K562 (cell line): Measurements from ENCODE around the gene HS3ST3A1. TPM values are rescaled to one million over a fixed set of nuclear protein-coding genes. Genes with fewer than 3 reads are reported as not detected.

Experiments
- ATAC-seq: fragments of 200-7000 bp; cut with Tn5 transposase; 3 replicates; pipeline ENCODE4 v1.9.1; 2020; ENCODE audit warnings: moderate library complexity
- BruUV-seq: library from RNA; stranded (reverse); fragments of 400-500 nt; replicated peaks from 2 replicates; lab custom pipeline; 2021; lab: Mats Ljungman, UMichigan
- CTCF ChIA-PET: fragments of 300-600 bp; formaldehyde crosslinking; extraction: SDS; loops from one replicate; lab custom pipeline; 2021; ENCODE audit warnings: low intra/inter-chr PET ratio; lab: Yijun Ruan, JAX
- POLR2A ChIA-PET: fragments of 300-600, 350-650 bp; sonication (Branson Sonifier 250); formaldehyde crosslinking; extraction: SDS; loops from one replicate; lab custom pipeline; 2021; ENCODE audit warnings: antibody characterized with exemption, inconsistent platforms; lab: Yijun Ruan, JAX
- DNase-seq, 4 experiments: peaks; one replicate each; pipeline versions ENCODE4 v3.0.0 to v3.0.0-alpha.2; 2011 to 2018; ENCODE audit warnings: low spot score in 3 of 4, mixed read lengths in 3 of 4; ENCODE audit errors: extremely low read depth in 1 of 4
- FAIRE-seq: peaks from 2 replicates; lab custom pipeline; 2011; peaks lifted over from hg19 to GRCh38; lab: Jason Lieb, UNC
- H2AFZ ChIP-seq: 2 replicates; pipeline ENCODE4 v1.6.0; 2011; ENCODE audit warnings: low read depth, low read length, control low read depth, inconsistent platforms
- H3K27ac ChIP-seq: fragments of 200-600 bp; 3 replicates; pipeline ENCODE4 v1.8.0; 2011; ENCODE audit warnings: low read depth, mild to moderate bottlenecking, control low read depth, inconsistent platforms, low read length, moderate library complexity, mixed read lengths; ENCODE audit errors: extremely low read depth
- H3K27me3 ChIP-seq, 2 experiments: fragments of 300-600 bp in 1 of 2; 2 replicates in 1 of 2; 3 replicates in 1 of 2; pipeline versions ENCODE4 v1.6.0 to v1.8.0; 2011; ENCODE audit warnings: inconsistent platforms in 2 of 2, low read length in 2 of 2, mild to moderate bottlenecking in 1 of 2, mixed read lengths in 1 of 2, moderate library complexity in 1 of 2; ENCODE audit not compliant: control insufficient read depth in 2 of 2, insufficient read depth in 2 of 2
- H3K36me3 ChIP-seq: fragments of 300-600 bp; 3 replicates; pipeline ENCODE4 v1.8.0; 2011; ENCODE audit warnings: mild to moderate bottlenecking, low read length, inconsistent platforms; ENCODE audit not compliant: control insufficient read depth, insufficient read depth
- H3K4me1 ChIP-seq, 2 experiments: fragments of 200-600 bp in 1 of 2; replicated peaks in 1 of 2; 2 replicates in 1 of 2; 3 replicates in 1 of 2; pipeline versions ENCODE4 v1.5.1 to v1.8.0; 2011; ENCODE audit warnings: inconsistent platforms in 2 of 2, low read length in 2 of 2, mild to moderate bottlenecking in 1 of 2, mixed read lengths in 1 of 2, moderate library complexity in 1 of 2; ENCODE audit not compliant: control insufficient read depth in 2 of 2, insufficient read depth in 2 of 2
- H3K4me2 ChIP-seq: 2 replicates; pipeline ENCODE4 v1.6.1; 2011; ENCODE audit warnings: low read length, control low read depth, inconsistent platforms, mixed read lengths; ENCODE audit not compliant: insufficient read depth
- H3K4me3 ChIP-seq: fragments of 200-600 bp; sonication (generic), shearing (Covaris generic); 2 replicates; pipeline ENCODE4 v1.5.1; 2016; ENCODE audit warnings: control low read depth, inconsistent platforms
- H3K79me2 ChIP-seq: fragments of 200-600 bp; 3 replicates; pipeline ENCODE4 v1.8.0; 2011; ENCODE audit warnings: low read length, inconsistent platforms; ENCODE audit not compliant: control insufficient read depth, insufficient read depth
- H3K9ac ChIP-seq, 2 experiments: 2 replicates each; pipeline versions ENCODE4 v1.6.0 to v1.6.1; 2011; ENCODE audit warnings: low read depth in 2 of 2, low read length in 2 of 2, control low read depth in 1 of 2, inconsistent platforms in 1 of 2, mild to moderate bottlenecking in 1 of 2, mixed read lengths in 1 of 2; ENCODE audit not compliant: insufficient read depth in 1 of 2
- H3K9me1 ChIP-seq: one replicate; pipeline ENCODE4 v1.6.0; 2011; ENCODE audit warnings: inconsistent platforms, mild to moderate bottlenecking, low read length, moderate library complexity; ENCODE audit not compliant: control insufficient read depth, insufficient read depth
- H3K9me3 ChIP-seq: replicated peaks from 2 replicates; pipeline ENCODE4 v1.5.1; 2011; ENCODE audit warnings: low read depth, low read length, inconsistent platforms; ENCODE audit not compliant: control insufficient read depth, insufficient read depth
- H4K20me1 ChIP-seq: replicated peaks from 2 replicates; pipeline ENCODE4 v1.6.1; 2011; ENCODE audit warnings: low read length, inconsistent platforms, mixed read lengths; ENCODE audit not compliant: control insufficient read depth, insufficient read depth
- ADNP ChIP-seq: fragments of 200-800 bp; sonication (Bioruptor generic); IDR thresholded peaks from 2 replicates; pipeline ENCODE4 v1.6.1; 2016; ENCODE audit warnings: missing genetic modification characterization, missing compliant biosample characterization
- ARID1B ChIP-seq: fragments of 450-650 bp; IDR thresholded peaks from 2 replicates; pipeline ENCODE4 v1.6.1; 2016; ENCODE audit warnings: antibody characterized with exemption, mild to moderate bottlenecking, inconsistent platforms
- ARID2 ChIP-seq: fragments of 450-650 bp; IDR thresholded peaks from 2 replicates; pipeline ENCODE4 v1.6.1; 2017; ENCODE audit warnings: antibody characterized with exemption, mild to moderate bottlenecking
- CBX3 ChIP-seq, 2 experiments: IDR thresholded peaks; 1 replicate in 1 of 2; 2 replicates in 1 of 2; pipeline ENCODE4 v1.6.1; 2012; ENCODE audit warnings: inconsistent platforms in 2 of 2, low read length in 2 of 2, borderline replicate concordance in 1 of 2, control low read depth in 1 of 2
- FOSL1 ChIP-seq: fragments of 200-800 bp; sonication (Bioruptor generic); conservative IDR thresholded peaks from 2 replicates; pipeline ENCODE4 v1.6.1; 2016; ENCODE audit warnings: missing genetic modification characterization, missing compliant biosample characterization
- GATAD2A ChIP-seq: fragments of 450-650 bp; IDR thresholded peaks from 2 replicates; pipeline ENCODE4 v1.6.1; 2017
- JUND ChIP-seq, 2 experiments: IDR thresholded peaks; 2 replicates in 1 of 2; 3 replicates in 1 of 2; pipeline ENCODE4 v1.6.1; 2011; ENCODE audit warnings: borderline replicate concordance in 2 of 2, low read depth in 2 of 2, low read length in 2 of 2, improper control_type of control experiment in 1 of 2, missing biosample characterization in 1 of 2, missing genetic modification characterization in 1 of 2, missing genetic modification reagents in 1 of 2
- MEIS2 ChIP-seq: fragments of 450-650 bp; IDR thresholded peaks from 2 replicates; pipeline ENCODE4 v1.6.1; 2014; ENCODE audit warnings: mild to moderate bottlenecking; ENCODE audit not compliant: partially characterized antibody
- RFX1 ChIP-seq: fragments of 450-650 bp; IDR thresholded peaks from 2 replicates; pipeline ENCODE4 v1.6.1; 2016; ENCODE audit warnings: mild to moderate bottlenecking, moderate library complexity
- SMARCE1 ChIP-seq: fragments of 450-650 bp; IDR thresholded peaks from 2 replicates; pipeline ENCODE4 v1.7.1; 2016; ENCODE audit warnings: mild to moderate bottlenecking
- TCF7 ChIP-seq: sonication (generic); IDR thresholded peaks from 2 replicates; pipeline ENCODE4 v1.6.1; 2016; ENCODE audit warnings: antibody characterized with exemption, borderline replicate concordance
- ZBTB2 ChIP-seq: fragments of 450-650 bp; IDR thresholded peaks from 2 replicates; pipeline ENCODE4 v1.6.1; 2016; ENCODE audit warnings: antibody characterized with exemption
- ZNF57 ChIP-seq: fragments of 450-650 bp; formaldehyde crosslinking; IDR thresholded peaks from 2 replicates; pipeline ENCODE4 v1.4.0; 2020; ENCODE audit warnings: mild to moderate bottlenecking, moderate library complexity
- WGBS: fragments of 100-300 bp; shearing (Covaris generic); methylation state at CpG from one replicate; pipeline ENCODE4 v1.1.6; 2016; ENCODE audit warnings: low coverage, mixed read lengths; ENCODE audit not compliant: insufficient coverage; ENCODE audit errors: missing lambda C conversion rate; 5-methylcytosine and 5-hydroxymethylcytosine counted together
- in situ Hi-C: fragments of 300-500 bp; cut with MboI; formaldehyde crosslinking; loops from 4 replicates; pipeline ENCODE4 v1.15.0; 2018; ENCODE audit warnings: inconsistent platforms, mixed read lengths
- intact Hi-C: fragments of 100-400 bp; cut with micrococcal nuclease; formaldehyde crosslinking; loops from 2 replicates; pipeline ENCODE4 v1.14.2; 2022
- polyA plus RNA-seq, 8 experiments: library from polyadenylated mRNA; depleted of rRNA in 4 of 8; stranded (reverse) in 5 of 8; unstranded in 3 of 8; fragments of >200 nt; fragmentation: Nextera tagmentation in 2 of 8; fragmentation: Illumina TruSeq in 1 of 8; extraction: Ambion mirVana in 2 of 8; extraction: Trizol in 1 of 8; gene quantifications; 2 replicates each; pipeline versions ENCODE4 v1.2.1 to v1.2.3, GENCODE V29; 2011 to 2014; ENCODE audit warnings: inconsistent platforms in 1 of 8, missing spikeins in 1 of 8
- total RNA-seq, 7 experiments: library from RNA; depleted of rRNA in 6 of 7; stranded (reverse); fragments of >200 nt in 6 of 7; fragmentation: Illumina TruSeq in 2 of 7; extraction: Trizol in 2 of 7; gene quantifications; 2 replicates each; pipeline versions ENCODE4 v1.2.1 to v1.2.3, GENCODE V29; 2011 to 2021; ENCODE audit warnings: low replicate concordance in 1 of 7
- TF ChIP-seq, protein P1 (sequence below): fragments of 200-800 bp; sonication (Bioruptor generic); IDR thresholded peaks from 2 replicates; pipeline ENCODE4 v1.6.1; 2017; ENCODE audit warnings: missing genetic modification characterization, missing compliant biosample characterization
- TF ChIP-seq, protein P2 (sequence below): fragments of 450-650 bp; IDR thresholded peaks from 2 replicates; pipeline ENCODE4 v1.6.1; 2014; ENCODE audit warnings: low read depth, mild to moderate bottlenecking, moderate library complexity, borderline replicate concordance
- TF ChIP-seq, protein P3 (sequence below), 2 experiments: fragments of 450-650 bp in 1 of 2; sonication (generic) in 1 of 2; formaldehyde crosslinking in 1 of 2; IDR thresholded peaks in 1 of 2; conservative IDR thresholded peaks in 1 of 2; 2 replicates each; pipeline versions ENCODE4 v1.6.1 to v1.8.1; 2016 to 2023; ENCODE audit warnings: mild to moderate bottlenecking in 2 of 2, moderate library complexity in 2 of 2, inconsistent platforms in 1 of 2, missing genetic modification reagents in 1 of 2

The HS3ST3A1 gene
- total and polyA plus RNA-seq, 9 of the 15 experiments (the other 6 are each of a cell fraction or from before 2014, with no cell fraction given) = 0.25 to 14.8 (median 2.3) TPM

GRCh38 chr17:13562271-13562800 lies 39.4 kb downstream of the HS3ST3A1 start:
- peak; percentile 80 for ATAC-seq
- 0 out of 4 replicates have a peak overlapping the region, but pooled peaks of 1 of the 2 experiments have one; percentile 28 for H3K9ac ChIP-seq
- no peaks in the 10 kb centered on the region for H3K9me1 ChIP-seq
- peak overlapping the region; percentile 59; the same call in 1 of the 2 replicates for H2AFZ ChIP-seq
- ChIA-PET POLR2A (interaction anchor here (0.8 to 1.1 kb wide), 3 partner anchors 13 to 23 kb away, joined by 3 to 6 read pairs (median 3); no protein-coding TSS in a partner anchor), CTCF (no interaction called here)
- no peaks in the 10 kb centered on the region; the same call in 1 of the 3 replicates for H3K79me2 ChIP-seq
- H3K27me3 ChIP-seq = no peaks in the 10 kb centered on the region
- DNase-seq = peak in 2 of 4 experiments; percentile 31 to 49
- FAIRE-seq = peak; percentile 79
- H3K4me1 ChIP-seq = peaks cover 9 to 20% of the 10 kb centered on the region in 2 experiments; a peak in 4 of 5 replicates
- H3K27ac ChIP-seq = peak overlapping the region; percentile 40; the same call in 1 of the 3 replicates
- no TSS peak for BruUV-seq
- 31% methylated on average over 10 of the region's 13 CpGs for WGBS
- intact Hi-C loops (no loop called here), in situ Hi-C loops (no loop called here)
- 0 out of 3 replicates have a peak, but pooled peaks cover 3% of the 10 kb centered on the region for H3K36me3 ChIP-seq
- H3K4me2 ChIP-seq = peak overlapping the region; percentile 25
- no peaks in the 10 kb centered on the region; the same call in 1 of the 2 replicates for H3K9me3 ChIP-seq
- H3K4me3 ChIP-seq = no peak overlapping the region
- H4K20me1 ChIP-seq = no peaks in the 10 kb centered on the region
- no peak for TF ChIP-seq ADNP (tag)
- TF ChIP-seq GATAD2A = no peak
- TF ChIP-seq RFX1 = no peak
- TF ChIP-seq, protein P1, sequence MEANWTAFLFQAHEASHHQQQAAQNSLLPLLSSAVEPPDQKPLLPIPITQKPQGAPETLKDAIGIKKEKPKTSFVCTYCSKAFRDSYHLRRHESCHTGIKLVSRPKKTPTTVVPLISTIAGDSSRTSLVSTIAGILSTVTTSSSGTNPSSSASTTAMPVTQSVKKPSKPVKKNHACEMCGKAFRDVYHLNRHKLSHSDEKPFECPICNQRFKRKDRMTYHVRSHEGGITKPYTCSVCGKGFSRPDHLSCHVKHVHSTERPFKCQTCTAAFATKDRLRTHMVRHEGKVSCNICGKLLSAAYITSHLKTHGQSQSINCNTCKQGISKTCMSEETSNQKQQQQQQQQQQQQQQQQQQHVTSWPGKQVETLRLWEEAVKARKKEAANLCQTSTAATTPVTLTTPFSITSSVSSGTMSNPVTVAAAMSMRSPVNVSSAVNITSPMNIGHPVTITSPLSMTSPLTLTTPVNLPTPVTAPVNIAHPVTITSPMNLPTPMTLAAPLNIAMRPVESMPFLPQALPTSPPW = no peak
- peak; percentile 46 for TF ChIP-seq FOSL1 (tag)
- peak; percentile 85; the same call in 1 of the 2 replicates for TF ChIP-seq JUND (IDR thresholded peaks at IDR 0.05; ENCODE audit: borderline replicate concordance, low read depth, low read length)
- no peak for TF ChIP-seq JUND (tag; IDR thresholded peaks at IDR 0.05; ENCODE audit: borderline replicate concordance, low read depth, low read length)
- TF ChIP-seq MEIS2 = peak; percentile 27
- no peak for TF ChIP-seq TCF7
- TF ChIP-seq, protein P2, sequence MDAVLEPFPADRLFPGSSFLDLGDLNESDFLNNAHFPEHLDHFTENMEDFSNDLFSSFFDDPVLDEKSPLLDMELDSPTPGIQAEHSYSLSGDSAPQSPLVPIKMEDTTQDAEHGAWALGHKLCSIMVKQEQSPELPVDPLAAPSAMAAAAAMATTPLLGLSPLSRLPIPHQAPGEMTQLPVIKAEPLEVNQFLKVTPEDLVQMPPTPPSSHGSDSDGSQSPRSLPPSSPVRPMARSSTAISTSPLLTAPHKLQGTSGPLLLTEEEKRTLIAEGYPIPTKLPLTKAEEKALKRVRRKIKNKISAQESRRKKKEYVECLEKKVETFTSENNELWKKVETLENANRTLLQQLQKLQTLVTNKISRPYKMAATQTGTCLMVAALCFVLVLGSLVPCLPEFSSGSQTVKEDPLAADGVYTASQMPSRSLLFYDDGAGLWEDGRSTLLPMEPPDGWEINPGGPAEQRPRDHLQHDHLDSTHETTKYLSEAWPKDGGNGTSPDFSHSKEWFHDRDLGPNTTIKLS = 0 out of 2 replicates have a peak, but pooled peaks have one; percentile 1
- TF ChIP-seq, protein P3, sequence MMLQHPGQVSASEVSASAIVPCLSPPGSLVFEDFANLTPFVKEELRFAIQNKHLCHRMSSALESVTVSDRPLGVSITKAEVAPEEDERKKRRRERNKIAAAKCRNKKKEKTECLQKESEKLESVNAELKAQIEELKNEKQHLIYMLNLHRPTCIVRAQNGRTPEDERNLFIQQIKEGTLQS (IDR thresholded peaks at IDR 0.05) = peak; percentile 82; the same call in 1 of the 2 replicates
- TF ChIP-seq, protein P3 (CRISPR knock-in tag; conservative IDR thresholded peaks at IDR 0.05) = no peak
- TF ChIP-seq ZBTB2 = no peak
- TF ChIP-seq CBX3 (IDR thresholded peaks at IDR 0.05; ENCODE audit: borderline replicate concordance in 1 of 2, low read length in 2 of 2) = no peak
- TF ChIP-seq SMARCE1 = 0 out of 2 replicates have a peak, but pooled peaks have one; percentile 23
- no peak for TF ChIP-seq ZNF57 (CRISPR knock-in tag)
- TF ChIP-seq ARID1B = peak; percentile 27; the same call in 1 of the 2 replicates
- no peak for TF ChIP-seq ARID2
